Lower lobe of right lung (tissue), 2 donors: ENCODE data around the gene CADPS2. TPM values are rescaled to one million over a fixed set of nuclear protein-coding genes. Genes with fewer than 3 reads are reported as not detected.
A peak's percentile ranks its signal among the peaks of the same experiment; 100 is the strongest.

Source experiments
- ATAC-seq, 2 donors: fragments of 200-7000 bp; cut with Tn5 transposase; one replicate each; pipeline ENCODE4 v1.9.1; 2020 to 2022; ENCODE audit warnings: mild to moderate bottlenecking in 2 of 2, moderate library complexity in 2 of 2
- DNase-seq: peaks from one replicate; pipeline ENCODE4 v3.0.0-alpha.2; 2020
- H3K27ac ChIP-seq: fragments of 200-600 bp; one replicate; pipeline ENCODE4 v1.8.0; 2022
- H3K27me3 ChIP-seq: fragments of 200-600 bp; one replicate; pipeline ENCODE4 v1.8.0; 2022; ENCODE audit warnings: low read depth
- H3K36me3 ChIP-seq: fragments of 200-600 bp; one replicate; pipeline ENCODE4 v1.8.0; 2022; ENCODE audit warnings: mild to moderate bottlenecking
- H3K4me1 ChIP-seq: fragments of 200-600 bp; one replicate; pipeline ENCODE4 v1.8.0; 2022
- H3K4me3 ChIP-seq: fragments of 200-600 bp; one replicate; pipeline ENCODE4 v1.8.0; 2022; ENCODE audit warnings: mild to moderate bottlenecking
- H3K9me3 ChIP-seq: fragments of 200-600 bp; one replicate; pipeline ENCODE4 v1.8.0; 2022
- CTCF ChIP-seq: fragments of 200-600 bp; IDR thresholded peaks from one replicate; pipeline ENCODE4 v1.8.0; 2022; ENCODE audit warnings: antibody characterized with exemption, mild to moderate bottlenecking
- intact Hi-C: fragments of 100-400 bp; cut with DNase I; formaldehyde crosslinking; loops from one replicate; pipeline ENCODE4 v1.11.0; 2022
- long read RNA-seq: library from polyadenylated mRNA; unstranded; transcript quantifications from one replicate; pipeline ENCODE4 v2.0.0, GENCODE V29; 2021
- total RNA-seq: library from RNA; stranded (reverse); fragmentation: NEBNext Ultra II Directional; extraction: Animal tissue kit (Norgen Biotek cat#: 25700); gene quantifications from one replicate; pipeline ENCODE4 v1.2.1, GENCODE V29; 2021
- donor health status: DM: no; HTN: yes; CAD: no; lungs with severe emphysema.

CADPS2 gene
- 41.1 TPM for total RNA-seq
- long read RNA-seq, partial matches to known transcripts: 15 of 58 reads
- long read RNA-seq, other reads (novel, unspliced or antisense): 43 of 58 reads

GRCh38 chr7:122886357-122887081, at the start of gene CADPS2:
Gene CADPS2 (minus strand): TSS chr7:122886460. CDS start chr7:122886337, 123 bp downstream.
- Histone ChIP-seq H3K27me3 (no peaks in the 10 kb centered on the region), H3K4me3 (peak within 1 kb of the TSS; percentile 84), H3K4me1 (peaks cover 38% of the 10 kb centered on the region), H3K9me3 (no peaks in the 10 kb centered on the region), H3K27ac (peak within 1 kb of the TSS; percentile 93), H3K36me3 (no peaks in the 10 kb centered on the region)
- intact Hi-C loops: no loop called here
- ATAC-seq: peak; percentile 95 to 96
- DNase-seq: peak; percentile 92
- TF ChIP-seq CTCF: peak; percentile 19

GRCh38 chr7:122935620-122936019, 49.4 kb upstream of the CADPS2 start:
- no peak for ATAC-seq
- DNase-seq: no peak
- H3K4me1 ChIP-seq: no peaks in the 10 kb centered on the region

GRCh38 chr7:122919643-122920181, 33.5 kb upstream of the CADPS2 start:
- TF ChIP-seq CTCF: no peak
- Histone ChIP-seq H3K27ac (no peak overlapping the region), H3K4me3 (no peak overlapping the region), H3K4me1 (no peaks in the 10 kb centered on the region), H3K27me3 (no peaks in the 10 kb centered on the region), H3K9me3 (no peaks in the 10 kb centered on the region), H3K36me3 (no peaks in the 10 kb centered on the region)
- intact Hi-C loops: no loop called here
- DNase-seq (no peak), ATAC-seq (peak; percentile 79 to 95)

More at GRCh38 chr7:122935620-122936019, 49.4 kb upstream of the CADPS2 start:
- Histone ChIP-seq H3K4me3 (no peak overlapping the region), H3K27ac (no peak overlapping the region), H3K27me3 (no peaks in the 10 kb centered on the region), H3K9me3 (no peaks in the 10 kb centered on the region), H3K36me3 (no peaks in the 10 kb centered on the region)
- TF ChIP-seq CTCF: no peak
- intact Hi-C loops: no loop called here

- Histone ChIP-seq H3K36me3 (no peaks in the 10 kb centered on the region), H3K4me3 (no peak overlapping the region), H3K4me1 (no peaks in the 10 kb centered on the region), H3K9me3 (no peaks in the 10 kb centered on the region), H3K27me3 (no peaks in the 10 kb centered on the region), H3K27ac (no peak overlapping the region)
- DNase-seq (no peak), ATAC-seq (no peak)
- intact Hi-C loops: no loop called here
- no peak for TF ChIP-seq CTCF
These were observed 28.6 kb upstream of the CADPS2 start for GRCh38 chr7:122914812-122915211.

- DNase-seq: no peak
- intact Hi-C loops: no loop called here
- no peaks in the 10 kb centered on the region for H3K9me3 ChIP-seq
- no peaks in the 10 kb centered on the region for H3K36me3 ChIP-seq
- H3K4me1 ChIP-seq: no peaks in the 10 kb centered on the region
- no peaks in the 10 kb centered on the region for H3K27me3 ChIP-seq
- ATAC-seq: no peak
- H3K27ac ChIP-seq: no peak overlapping the region
- no peak for TF ChIP-seq CTCF
- no peak overlapping the region for H3K4me3 ChIP-seq
These were observed 27.3 kb upstream of the CADPS2 start for GRCh38 chr7:122913608-122914007.
